ENCODE results near the gene IQCH.

The IQCH gene

DNA sequence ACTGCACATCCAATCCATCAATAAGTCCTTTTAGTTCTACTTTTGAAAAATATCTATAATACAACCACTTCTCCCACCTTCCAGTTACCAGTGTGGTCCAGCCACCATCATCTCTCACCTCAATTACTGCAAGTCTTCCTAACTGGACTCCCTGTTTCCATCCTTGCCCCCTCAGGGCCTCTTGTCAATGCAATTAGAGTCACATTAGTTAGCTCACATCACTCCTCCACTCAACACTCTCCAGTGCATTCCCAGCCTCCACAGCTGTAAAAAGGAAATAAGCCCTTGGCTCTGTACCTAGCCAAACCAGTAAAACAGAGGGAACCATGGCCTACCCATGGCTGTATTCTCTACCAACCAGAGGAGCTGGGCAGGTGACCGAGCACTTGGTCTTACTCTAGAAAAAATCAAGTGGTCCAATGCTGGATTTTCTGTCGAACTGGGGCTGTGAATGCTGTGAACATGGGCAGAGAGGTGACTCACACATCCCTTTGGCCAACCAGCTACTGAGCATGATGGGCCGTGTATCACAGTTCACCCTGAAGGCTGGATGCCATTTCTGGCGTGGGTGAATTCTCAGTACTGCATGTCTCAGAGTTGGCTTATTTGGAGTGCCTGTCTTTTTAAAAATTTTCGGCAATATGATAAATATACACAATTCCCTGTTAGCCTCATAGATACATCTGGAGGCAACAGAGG is 203.9 kb downstream of the IQCH start:
- DNase-seq, result no peak

DNA sequence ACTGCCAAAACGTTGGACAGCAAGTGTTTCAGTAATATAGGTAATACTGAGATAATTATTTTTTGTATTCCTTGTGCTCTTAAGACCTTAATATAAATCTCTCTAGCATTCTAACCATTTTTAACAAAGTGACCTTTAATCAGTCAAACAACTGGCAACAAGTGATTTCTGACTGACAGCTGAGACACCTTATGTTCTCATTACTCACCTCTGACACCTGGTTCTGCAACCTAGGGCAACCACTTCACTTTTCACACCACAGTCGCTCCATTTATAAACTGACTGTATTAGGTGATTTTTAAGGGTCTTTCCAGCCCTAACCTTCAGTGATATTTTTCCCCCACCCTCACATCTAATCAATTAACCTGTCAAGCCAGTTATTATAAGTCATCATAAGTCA is 205.9 kb downstream of the IQCH start:
- DNase-seq, result no peak

DNA sequence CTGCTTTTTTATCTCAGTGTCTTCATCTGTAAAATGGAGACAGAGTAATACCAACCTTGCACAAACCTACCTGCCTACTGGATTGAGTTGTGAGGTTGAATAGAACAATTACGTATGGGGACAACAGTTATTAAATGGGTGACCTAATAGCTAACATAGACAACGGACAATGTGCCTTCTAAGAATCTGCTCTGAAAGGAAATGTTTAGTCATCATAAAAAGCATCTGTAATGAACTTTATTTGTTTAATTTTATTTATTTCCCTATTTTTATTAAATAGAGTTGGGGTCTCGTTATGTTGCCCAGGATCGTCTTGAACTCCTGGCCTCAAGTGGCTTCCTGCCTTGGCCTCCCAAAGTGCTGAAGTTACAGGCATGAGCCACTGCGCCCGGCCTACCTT is 207.1 kb downstream of the IQCH start:
- no peak for DNase-seq

DNA sequence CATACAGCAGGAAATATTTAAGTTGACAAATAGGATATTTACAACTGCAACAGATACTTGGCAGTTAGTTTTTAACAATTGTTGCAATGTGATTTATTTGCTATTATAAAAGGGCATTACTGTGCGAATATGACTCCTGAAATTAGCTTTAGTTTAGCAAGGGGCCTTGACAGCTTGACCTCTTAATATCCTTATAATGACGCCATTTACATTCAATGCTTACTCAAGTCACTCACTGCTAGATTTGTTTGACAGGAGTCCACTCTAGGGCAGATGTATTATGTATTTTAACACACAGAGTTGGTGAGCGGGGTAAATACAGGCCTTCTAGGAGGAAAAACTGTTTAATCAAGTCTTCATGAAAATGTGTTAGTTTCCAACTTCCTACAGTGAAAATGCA is 208.3 kb downstream of the IQCH start:
- no peak for DNase-seq

DNA sequence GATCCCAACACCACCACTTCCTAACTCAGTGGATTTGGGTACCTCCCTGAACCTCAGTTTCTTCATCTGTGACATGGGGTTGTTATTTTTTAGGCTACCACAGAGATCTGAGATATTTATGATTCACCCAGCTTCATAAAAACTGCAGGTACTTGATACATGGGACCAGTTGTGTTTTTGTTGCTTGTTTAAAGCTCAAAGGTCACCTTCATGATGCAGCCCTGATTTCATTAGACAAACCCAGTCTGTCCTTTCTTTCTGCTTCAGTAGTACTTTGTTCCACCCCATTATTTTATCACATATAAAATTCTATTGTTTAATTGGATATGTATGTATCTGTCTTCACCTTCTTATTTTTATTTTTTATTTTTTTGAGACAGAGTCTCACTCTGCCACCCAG is 208.9 kb downstream of the IQCH start:
- DNase-seq, result no peak

DNA sequence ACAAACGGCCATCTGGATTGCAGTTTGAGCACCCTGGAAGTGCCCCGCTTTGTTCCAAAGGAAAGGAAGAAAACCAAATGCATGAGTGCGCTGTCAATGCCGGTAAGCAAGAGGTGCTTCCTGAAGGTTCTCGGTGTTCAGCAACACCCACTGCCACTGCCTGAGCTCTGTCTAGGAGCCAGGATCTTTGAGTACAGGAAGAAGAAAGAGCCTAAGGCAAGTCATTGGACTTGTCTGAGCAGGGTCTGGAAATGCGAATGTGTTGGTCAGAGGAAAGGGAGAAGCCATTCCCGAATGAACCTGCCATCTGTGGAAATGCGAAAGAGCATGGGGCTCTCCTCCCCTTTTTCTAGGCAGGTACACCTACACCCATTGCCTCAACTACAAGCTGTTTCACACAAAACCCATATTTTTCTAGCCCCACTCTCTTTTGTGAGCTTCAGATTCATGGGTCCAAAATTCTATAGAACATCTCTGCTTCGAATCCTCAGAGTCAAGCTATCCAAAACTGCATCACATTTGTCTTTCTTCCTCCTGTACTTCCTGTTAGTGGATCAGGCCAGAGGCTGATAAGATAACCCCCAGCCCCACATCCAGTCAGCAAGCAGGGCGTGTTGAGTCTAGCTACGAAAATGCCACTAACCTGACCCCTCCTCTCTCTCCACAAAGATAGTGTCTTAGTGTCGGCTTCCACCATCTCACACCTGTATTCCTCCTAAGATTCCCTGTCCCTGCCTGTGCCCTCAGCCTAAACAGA is 210.8 kb downstream of the IQCH start:
- no peak for DNase-seq

DNA sequence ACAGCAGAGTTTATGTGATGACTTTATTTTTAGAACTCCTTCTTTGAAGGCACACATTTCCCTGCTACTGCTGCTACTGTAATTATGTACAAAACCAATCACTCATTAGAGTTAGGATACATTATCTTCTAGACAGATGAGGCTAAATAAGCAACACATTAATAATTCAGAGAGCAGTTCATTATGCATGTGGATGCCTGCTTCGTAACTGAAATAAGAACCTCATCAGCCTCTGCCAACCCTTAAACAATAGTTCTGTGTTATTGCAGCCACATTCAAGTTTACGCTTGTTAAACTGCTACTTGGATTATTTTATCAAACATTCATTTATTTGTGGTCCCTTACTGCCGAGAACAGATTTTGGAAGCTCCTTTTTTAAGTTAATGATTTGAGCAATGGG is 213.8 kb downstream of the IQCH start:
- DNase-seq, result no peak

DNA sequence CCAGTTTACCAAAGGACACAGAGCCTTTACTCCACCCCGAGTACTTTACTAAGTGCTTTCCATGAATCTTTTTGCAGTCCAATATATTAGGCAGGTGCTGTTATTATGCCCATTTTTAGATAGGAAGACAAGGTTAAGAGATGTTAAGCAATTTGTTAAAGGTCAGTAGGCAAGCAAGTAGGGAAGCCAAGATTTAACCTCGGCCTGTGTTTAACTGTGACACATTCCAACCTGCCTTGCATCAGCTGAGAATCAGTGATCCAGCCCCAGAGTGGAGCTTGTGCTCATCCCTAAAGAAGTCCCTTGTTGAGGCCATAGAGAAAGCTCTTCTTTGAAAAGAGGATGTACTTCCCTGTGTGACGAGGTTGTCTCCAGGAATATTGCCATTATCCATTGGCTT is 215.1 kb downstream of the IQCH start:
- no peak for DNase-seq

DNA sequence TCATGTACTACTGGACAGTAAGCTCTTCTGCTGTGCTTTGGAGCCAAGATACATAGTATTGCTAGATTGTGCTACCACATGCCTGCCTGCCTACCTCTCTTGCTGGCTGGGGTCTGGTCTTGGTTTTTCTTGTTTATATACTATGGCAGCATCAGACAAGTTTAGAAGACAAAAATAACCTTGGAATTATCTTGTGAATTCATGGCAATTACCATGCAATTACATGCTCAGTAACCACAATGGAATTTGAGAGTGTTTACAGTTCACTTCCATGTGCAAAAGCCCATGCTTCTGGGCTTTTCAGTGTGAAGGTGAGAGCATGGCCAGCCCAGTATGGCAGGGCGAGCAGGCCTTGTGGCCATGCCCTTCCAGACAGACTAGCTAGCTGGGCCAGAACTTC is 218.4 kb downstream of the IQCH start:
- no peak for DNase-seq

DNA sequence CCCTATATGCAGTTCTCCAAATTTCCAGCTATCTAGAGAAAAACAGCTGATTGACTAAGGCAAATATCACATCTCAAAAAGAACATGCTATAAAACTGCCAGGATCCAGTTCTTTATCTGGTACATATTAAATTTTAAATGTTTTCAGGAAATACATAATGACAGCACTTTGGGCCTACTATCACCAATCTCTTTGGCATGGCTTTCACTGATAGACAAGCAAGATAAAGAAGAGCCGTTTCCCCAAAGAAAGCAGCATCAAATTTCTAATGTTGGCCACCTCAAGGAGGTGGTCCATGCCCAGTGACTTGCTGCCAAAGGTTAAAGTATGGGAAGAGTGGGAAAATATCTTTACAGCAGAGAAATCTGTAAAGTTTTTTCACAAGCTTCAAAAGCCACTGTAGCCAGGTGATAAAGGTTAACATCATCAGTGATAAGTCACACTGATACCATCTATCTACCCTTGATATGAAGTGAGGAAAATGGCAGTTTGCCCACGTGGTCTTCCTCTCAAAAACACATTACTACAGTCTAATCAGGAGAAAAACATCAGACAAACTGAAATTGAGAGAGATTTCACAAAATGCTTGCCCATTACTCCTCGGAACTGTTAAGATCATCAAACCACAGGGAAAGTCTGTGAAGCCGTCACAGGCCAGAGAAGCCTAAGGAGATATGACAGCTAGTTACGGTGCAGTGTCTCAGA is 220.0 kb downstream of the IQCH start:
- no peak for DNase-seq

DNA sequence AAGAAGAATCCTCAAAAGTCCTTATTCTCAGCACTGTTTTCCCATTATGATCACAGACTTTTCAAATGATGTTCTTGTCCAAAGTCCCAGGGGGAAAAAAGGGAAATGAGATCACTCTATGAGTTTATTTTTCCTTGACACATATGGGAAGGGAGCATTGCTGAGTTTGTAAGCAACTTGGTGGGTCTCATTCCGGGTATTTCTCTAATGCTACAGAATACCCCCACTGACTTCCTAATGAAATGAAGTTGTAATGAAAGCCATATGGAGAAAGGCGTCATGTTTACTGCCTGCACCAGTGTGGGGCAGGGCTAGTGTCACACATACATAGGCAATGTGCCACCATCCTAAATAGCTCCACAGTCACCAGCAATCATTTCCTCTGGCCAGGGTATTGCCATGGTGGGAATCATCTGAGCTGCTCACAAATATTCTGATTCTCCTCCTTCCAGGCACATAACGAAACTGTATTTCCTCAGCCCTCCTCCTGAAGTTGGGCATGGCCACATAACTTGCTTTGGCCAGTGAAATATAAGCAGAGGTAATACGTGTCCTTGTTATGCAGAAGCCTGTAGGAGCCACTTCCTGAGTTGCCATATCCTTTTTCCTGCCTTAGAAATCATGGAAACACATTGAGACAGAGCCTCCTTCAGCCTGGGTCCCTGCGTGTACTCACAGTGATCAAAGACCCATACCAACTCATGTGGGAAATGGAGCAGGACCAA is 225.4 kb downstream of the IQCH start:
- no peak for DNase-seq

DNA sequence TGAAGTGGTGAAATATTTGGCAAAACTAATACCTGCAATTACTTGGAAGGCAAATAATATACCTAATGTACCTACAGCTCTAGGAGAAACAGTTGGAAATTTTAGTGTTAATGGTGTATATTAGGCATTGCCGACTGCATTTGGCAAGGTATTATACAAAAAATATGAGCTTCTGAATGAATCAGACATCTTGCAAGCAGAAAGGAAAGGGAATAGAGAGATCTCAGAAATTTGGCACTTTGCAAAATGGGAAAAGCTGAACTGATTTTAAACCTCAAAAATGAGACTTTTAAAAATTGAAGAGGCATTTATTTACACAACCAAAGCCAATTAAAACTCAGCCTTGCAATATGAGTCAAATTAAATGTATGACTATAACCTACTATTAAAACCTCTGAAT is 226.2 kb downstream of the IQCH start:
- no peak for DNase-seq

DNA sequence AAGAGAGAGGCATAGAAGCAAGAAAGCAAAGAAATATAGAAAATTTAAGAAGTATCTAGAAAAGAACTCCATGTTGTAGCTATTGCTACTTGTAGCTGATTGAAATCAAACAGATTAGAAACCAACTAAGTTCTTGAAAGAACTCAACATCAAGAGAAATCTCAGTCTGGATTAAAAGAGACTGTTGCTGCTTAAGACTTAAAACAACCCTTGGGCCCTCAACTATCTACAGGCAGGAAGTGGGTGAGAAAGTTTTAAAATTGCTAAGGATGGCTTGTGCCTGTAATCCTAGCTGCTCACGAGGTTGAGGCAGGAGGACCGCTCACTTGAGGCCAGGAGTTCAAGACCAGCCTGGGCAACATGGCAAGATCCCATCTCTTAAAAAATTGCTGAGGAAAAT is 227.1 kb downstream of the IQCH start:
- DNase-seq, result no peak

DNA sequence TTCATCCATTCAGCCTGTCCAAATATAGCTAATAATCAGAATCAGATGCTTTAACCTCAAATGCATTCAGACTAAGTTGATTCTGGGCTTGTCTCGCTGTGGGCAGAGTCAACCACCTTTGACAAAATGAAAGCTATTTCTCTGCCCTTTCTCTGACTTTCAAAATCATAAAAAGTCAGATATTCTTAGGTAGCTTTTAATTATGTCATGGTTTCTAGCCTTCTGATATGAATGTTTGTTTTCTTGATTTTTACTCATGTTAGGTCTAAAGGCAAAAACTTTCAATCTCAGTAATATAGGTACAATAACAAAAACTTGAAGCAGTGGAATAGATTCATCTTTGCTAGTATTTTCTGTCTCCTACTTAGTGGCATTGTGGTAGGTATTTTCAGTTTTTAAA is 241.0 kb downstream of the IQCH start:
- DNase-seq, result no peak

DNA sequence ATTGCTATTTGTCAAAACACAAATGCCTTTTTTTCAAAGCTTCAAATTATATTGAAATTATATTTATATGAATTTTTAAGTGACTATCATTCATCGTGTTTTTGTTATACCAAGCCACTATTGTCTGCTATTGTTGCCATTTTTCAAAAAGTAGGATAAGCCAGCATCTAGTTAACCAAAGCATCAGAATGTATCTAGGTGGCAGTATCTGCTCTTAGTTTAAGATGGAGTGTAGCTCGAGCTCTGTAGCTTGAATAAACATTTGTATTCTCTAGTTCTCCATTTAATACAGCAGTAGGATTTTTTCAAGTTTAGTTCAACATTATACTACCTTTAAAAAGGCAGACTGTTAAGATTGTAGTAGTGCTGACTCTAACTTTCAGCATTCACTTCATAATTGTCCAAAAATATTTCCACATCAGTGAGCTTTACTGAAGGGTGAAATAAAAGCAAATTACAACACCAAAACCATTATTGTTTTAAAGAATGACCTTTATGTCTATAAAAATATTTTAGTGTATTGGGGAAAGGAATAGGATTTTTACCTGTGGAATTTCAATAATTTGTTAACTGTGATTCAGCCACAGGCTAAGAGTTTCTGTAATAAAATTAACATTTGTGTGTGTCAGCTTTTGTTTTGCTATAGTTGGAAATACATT is 246.7 kb downstream of the IQCH start:
- DNase-seq, result no peak

DNA sequence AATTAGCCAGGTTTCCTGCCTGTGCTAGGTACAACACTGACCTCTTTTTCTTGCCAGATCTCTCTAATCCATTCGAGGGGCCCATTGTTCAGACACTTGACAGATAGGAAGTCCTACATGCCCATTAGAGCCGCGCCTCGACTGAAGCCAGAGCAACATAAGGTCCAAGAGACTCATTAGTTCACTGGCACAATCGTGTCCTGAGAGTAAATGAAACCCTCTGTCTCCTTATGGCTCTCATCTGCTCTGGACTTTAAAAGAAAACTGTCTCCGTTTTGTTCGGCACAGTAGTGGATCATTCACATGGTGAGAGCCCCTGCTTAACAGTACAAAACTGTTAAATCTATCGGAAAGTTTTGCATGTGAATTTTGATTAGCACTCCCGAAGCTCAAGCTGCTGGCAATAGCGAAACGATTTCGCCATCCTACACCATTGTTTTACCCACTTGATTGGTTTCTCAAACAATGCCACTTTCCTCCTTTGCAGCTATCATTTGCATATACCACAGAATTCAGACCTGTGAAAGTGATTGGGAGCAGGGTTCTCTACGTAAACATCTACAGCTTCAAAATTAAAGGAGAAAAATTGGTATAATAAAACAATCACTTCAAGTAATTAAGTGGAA is 247.4 kb downstream of the IQCH start:
- no peak for DNase-seq

DNA sequence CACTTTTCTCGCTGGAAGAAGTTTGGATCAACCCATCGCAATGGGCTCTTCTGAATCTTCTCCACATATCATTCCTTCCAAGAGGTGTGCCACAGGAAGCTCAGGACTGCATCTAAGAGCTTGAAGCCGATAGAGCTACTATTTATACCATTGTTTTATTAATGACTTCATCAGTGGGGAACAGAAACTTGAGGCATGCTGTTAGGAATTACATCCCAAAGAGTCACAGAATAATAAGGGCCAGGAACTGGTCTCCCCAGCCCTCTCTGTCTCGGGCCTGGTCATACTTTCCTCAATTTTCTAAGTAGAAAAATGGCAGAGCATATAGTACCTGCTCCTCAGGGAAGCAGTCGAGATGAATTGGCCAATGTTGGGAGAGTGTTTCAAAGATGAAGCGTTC is 249.5 kb downstream of the IQCH start:
- DNase-seq, result no peak

DNA sequence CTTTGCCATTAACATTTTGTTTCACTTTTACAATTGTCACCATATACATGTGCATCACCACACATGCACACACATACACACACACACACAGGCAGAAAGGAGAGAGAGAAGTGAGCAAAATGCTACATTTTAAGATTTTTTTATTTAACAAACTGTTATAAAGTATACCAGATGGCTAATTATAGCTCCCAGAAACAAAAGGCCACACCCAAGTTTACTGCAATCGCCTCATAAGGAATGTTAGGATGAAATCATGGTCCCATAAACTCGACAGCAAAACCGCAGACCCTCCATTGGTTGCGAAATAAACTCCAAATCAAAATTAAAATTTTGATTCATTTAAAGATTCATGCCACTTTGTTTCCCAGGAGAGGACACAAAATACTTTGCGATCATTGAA is 250.2 kb downstream of the IQCH start:
- DNase-seq, result no peak

DNA sequence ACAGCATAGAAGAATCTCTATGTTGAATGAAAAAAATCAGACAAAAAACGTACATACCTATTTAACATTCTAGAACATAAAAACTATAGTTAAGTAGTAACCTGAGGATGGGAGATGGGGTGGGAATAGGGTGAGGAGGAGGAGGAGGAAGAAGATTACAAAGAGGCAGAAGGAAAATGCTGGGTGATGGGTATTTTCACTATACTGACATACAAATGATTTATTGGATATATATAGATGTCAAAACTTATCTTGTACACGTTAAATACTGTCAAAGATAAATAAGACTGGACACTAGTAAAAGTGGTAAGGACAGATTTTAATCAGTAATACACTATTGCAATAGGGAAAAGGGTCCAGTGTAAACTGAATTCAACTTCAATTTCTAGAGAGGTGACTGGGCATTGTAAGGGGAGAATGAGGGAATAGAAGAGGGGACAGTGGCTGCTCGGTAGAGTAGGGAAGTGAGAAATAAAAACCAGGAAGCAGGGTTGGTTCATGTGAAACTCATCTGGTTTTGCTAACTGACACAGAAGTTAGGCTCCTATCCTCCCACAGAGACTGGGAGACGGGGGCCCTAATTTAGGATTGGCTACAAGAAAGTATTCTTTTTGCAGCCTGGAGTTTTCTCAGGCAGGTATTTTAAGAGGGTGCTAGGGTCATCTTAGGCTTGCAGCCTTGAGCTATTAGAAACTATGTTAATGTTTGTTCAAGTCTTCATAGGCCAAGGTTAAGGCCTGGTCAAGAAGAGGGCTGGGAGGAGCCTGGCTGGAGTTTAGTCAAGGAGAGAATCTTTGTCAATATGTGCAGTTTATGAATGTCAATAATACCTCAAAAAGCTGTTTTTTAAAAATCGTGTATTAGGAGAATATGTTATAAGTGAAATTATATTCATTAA is 251.3 kb downstream of the IQCH start:
- DNase-seq, result no peak

DNA sequence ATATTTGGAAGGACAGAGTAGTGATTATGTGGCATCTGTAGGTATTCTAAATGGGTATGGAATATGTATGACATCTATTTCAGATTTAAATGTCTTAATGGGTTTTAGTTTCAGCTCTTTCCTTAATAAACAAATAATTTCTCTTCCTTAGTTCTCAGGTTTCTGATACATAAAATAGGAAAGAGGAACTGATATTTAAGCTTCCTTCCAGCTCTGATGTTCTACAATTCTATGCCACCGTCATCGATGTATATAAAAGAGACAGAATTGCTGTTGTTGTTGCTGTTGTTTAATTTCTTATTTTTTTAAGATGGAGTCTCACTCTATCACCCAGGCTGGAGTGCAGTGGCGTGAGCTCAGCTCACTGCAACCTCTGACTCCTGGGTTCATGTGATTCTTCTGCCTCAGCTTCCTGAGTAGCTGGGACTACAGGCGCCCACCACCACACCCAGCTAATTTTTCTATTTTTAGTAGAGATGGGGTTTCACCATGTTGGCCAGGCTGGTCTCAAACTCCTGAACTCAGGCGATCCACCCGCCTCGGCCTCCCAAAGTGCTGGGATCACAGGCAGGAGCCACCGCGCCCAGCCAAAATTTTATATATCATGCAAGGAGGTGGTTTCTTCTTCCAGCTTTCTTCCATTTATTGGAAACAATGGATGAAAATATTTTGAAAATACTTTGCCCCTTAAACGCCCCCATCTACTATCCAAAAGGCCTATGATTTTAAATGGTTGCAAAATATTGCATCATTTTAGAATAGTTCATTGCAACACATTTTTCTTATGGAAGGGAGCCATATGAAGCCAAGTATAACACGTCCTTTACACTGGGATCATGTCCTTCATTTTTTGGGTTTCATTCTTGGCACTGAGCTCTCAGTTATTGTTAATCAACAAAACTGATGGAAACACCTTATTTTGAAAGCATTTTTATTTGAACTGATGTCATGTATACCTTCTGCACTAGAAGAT is 252.5 kb downstream of the IQCH start:
- DNase-seq, result no peak
